Superior temporal gyrus (tissue), 1 donor: ENCODE measurements around the gene PLPP3.

Experiments used
- DNase-seq: peaks from one replicate; pipeline ENCODE4 v3.0.0-alpha.2; 2016; ENCODE audit errors: extremely low spot score

PLPP3 gene

GRCh38 chr1:56496821-56497772 is 82.3 kb downstream of the PLPP3 start:
- DNase-seq, result no peak

GRCh38 chr1:56496158-56496557 is 83.2 kb downstream of the PLPP3 start:
- no peak for DNase-seq

- no peak for DNase-seq
Observed at GRCh38 chr1:56495538-56495937, 83.8 kb downstream of the PLPP3 start.

DNA sequence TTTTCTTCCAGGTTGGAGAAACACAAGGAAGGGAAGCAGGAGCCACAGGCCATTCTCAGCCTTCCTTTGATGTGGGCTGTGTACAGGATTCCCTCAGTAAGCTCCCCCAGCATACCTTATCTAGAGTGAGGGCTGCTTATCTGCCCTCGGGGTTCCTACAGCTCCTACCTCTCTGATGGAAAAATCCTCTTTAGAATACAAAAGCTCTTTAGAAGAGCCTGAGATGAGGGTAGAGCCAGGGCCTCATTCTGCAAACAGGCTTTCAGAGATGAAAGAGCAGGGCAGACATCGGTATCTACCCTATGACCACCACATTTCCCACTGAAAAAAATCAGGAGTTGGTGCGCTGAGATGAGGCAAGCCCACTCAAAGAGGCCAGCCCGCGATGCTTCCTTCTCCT is 85.1 kb downstream of the PLPP3 start:
- no peak for DNase-seq

DNA sequence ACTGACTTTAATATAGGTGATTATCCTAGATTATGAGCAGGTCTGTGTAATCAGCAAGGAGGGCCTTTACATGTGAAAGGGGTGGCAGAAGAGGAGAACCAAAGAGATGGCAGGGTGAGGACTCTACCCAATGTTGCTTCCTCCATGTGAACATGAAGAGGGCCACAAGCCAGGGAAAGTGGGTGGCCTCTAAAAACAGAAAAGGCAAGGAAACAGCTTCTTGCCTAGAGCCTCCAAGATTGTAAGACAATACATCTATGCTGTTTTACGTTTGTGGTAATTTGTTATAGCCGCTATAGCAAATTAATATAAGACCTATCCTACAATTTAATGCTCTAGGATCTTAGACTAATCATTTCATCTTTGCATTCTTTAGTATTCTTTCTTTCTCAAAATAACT is 85.5 kb downstream of the PLPP3 start:
- DNase-seq, result no peak

- no peak for DNase-seq
Observed at GRCh38 chr1:56491441-56491840, 87.9 kb downstream of the PLPP3 start.

DNA sequence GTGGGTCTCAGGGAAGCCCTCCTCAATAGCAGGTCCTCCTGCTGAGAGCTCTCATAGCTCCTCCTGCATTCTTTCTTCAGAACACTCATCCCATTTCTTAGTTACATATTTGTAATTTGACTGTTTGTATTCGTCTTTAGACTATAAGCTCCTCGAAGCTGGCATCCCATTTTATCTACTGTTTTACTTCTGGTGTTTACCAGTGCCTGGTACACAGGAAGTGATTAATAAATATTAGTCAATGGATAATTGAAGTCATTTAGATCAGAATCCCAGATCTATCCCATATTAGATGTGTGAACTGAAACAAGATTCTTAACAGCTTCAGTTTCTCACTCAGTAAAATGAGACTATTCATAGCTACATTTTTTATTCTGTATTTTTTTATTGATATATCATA is 88.7 kb downstream of the PLPP3 start:
- DNase-seq, result no peak

DNA sequence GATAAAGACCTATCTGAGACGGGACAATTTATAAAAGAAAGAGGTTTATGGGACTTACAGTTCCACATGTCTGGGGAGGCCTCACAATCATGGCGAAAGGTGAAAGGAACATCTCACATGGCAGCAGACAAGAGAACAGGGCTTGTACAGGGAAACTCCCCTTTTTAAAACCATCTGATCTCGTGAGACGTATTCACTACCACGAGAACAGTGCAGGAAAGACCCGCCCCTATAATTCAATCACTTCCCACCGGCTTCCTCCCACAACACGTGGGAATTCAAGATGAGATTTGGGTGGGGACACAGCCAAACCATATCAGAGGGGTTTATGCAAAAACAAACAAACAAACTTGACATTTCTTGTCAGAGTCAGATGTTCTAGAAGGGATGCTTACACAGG is 89.7 kb downstream of the PLPP3 start:
- no peak for DNase-seq

DNA sequence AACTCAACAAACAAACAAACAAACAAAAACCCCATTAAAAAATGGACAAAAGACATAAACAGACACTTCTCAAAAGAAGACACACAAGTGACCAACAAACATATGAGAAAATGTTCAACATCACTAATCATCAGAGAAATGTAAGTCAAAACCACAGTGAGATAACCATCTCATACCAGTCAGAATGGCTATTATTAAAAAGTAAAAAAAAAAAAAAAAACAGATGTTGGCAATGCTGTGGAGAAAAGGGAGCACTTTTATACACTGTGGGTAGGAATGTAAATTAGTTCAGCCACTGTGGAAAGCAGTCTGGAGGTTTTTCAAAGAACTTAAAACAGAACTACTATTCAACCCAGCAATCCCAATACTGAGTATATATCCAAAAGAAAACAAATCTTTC is 94.7 kb downstream of the PLPP3 start:
- no peak for DNase-seq

GRCh38 chr1:56483104-56483503 is 96.3 kb downstream of the PLPP3 start:
- DNase-seq, result no peak

DNA sequence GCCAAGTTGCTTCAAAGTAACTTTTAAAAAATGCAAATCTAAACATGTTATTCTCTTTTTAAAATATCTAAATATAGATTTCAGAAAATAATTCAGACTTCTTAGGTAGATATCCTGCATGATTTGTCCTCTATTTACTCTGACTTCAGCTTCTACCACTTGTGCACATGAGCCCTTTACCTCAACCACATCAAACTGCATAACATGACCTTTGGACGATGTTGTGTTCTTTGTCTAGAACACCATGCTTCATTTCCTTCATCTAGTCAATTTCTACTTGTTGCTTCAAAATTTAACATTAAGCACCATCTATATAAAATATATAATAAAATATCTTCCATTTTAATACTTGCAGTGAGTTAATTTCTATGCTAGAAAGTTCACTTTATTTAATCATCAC is 96.9 kb downstream of the PLPP3 start:
- no peak for DNase-seq

GRCh38 chr1:56481140-56481694 is 98.1 kb downstream of the PLPP3 start:
- no peak for DNase-seq

DNA sequence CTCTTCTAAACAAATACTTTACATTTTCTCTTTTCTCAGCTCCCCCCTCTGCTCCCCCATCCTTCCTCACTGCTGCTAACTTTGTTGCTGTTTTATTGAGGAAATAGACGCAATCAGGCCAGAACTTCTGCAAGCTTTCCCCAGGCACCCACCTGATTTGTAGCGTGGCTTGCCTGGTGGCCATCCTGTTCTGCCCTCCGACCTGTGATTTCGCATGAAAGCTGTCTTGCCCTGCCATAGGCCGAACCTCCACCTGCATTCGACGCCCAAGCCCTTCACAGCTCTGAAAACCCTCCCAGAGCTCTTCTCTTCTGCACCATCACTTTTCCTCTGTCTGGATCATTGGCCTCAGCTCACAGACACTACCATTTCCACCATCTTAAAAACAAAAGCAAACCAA is 100.6 kb downstream of the PLPP3 start:
- no peak for DNase-seq

- no peak for DNase-seq
Observed at GRCh38 chr1:56477164-56478111, 101.9 kb downstream of the PLPP3 start.

DNA sequence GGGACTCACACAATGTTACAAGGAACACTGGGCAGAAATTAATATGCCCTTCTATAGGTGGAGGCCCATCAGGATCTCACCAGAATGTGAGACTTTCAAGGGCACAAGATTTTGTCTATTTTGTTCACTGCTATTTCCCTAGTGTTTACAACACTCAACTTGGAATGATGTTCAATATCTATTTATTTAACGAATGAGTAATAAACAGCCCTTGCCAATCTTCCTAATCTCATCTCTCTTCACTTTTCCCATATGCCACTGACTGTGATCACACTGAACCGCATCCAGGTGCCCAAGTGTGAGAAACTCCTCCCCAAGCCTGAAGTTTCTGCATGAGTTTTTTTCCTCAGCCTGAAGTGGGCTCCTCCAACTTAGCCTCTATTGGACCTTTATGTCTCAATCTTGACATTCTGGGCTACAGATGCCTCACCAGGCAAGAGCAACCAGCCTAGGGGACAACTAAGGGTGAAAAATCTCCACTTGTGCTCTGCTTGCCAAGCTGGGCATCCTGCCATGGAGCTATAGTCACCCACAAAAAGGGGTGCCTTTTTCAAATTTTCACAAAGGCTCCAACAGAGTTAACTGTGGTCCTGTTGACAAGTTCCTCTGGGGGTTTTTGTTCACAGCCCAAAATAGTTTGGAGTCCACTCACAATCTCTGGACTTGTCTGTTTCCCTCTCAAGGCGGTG is 105.6 kb downstream of the PLPP3 start:
- DNase-seq, result no peak

GRCh38 chr1:56472860-56473259 is 106.5 kb downstream of the PLPP3 start:
- DNase-seq, result no peak

DNA sequence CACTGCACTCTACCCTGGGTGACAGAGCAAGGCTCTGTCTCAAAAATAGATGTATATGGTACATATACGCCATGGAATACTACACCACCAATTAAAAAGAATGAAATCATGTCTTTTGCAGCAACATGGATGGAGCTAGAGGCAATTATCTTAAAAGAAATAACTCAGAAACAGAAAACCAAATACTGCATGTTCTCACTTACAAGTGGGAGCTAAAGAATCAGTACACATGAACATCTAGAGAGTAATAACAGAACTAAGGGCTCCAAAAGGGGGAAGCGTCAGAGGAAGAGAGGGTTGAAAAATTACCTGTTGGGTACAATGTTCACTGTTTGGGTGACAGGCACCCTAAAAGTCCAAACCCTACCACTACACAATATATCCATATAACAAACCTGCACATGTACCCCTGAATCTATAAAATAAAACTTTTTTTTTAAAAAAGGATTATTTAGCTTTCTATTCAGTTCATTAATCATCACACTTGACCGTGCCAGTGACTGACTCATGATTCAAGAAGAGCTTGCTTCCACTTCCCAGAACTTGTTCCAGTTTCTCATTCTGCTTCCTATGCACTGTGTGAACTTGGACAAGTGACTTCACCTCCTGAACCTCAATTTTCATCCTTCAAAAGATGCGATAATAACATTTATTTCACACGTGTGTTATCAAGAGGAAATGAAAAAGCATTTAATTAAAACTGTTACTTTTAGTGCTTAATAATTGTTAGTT is 109.6 kb downstream of the PLPP3 start:
- DNase-seq, result no peak

DNA sequence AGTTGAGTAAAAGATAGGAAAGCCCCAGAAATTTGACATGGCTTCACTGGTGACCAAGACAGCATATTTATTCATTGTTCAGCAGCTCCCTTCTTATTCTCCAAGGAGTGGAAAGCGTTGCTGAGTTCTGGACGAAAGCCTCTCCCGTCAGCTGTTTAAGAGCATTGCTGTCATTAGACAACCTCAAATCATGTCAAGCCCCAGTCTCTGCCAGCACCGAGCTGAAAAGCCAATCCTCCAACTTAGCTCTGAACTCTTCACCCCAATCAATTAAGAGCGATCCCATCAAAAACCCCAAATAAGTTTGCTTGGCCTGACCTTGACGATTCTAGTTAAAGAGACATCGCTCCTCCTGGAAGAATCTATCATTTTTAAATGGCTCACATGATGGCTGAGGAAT is 110.8 kb downstream of the PLPP3 start:
- DNase-seq, result no peak

- DNase-seq, result no peak
Observed at GRCh38 chr1:56466538-56466937, 112.8 kb downstream of the PLPP3 start.

- no peak for DNase-seq
Observed at GRCh38 chr1:56464294-56464693, 115.1 kb downstream of the PLPP3 start.

DNA sequence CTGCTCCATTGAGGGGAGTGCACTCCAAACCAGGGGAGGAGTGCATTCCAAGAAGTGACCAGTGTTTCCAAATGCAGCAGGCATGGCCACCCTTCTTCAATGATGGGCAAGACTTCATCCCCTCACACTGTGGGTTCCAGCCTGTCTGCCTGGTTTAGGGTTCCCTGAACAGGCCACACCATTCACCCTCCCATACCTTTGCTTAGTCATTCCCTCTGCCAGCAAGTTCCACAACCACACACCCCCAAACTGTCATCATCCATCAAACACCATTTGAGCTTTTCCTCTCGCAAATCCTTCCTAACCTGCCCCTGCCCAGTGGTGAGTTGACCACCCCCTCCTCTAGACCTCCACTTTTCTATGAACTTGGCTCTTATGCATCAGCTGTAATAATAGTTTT is 116.0 kb downstream of the PLPP3 start:
- no peak for DNase-seq
